ENCODE measurements around the gene ULBP1.
"Not testable (repeated sequence)": the region's sequence is repeated elsewhere in the genome, so short reads cannot be mapped to it uniquely, and the experiment has no call there.

Gene ULBP1

GRCh38 chr6:150006961-150007464 is 43.3 kb downstream of the ULBP1 start:
- DNase-seq = no peak

- DNase-seq = no peak
These were observed 44.8 kb downstream of the ULBP1 start for GRCh38 chr6:150008588-150008987.

- not testable (repeated sequence) for DNase-seq
These were observed 49.4 kb downstream of the ULBP1 start for GRCh38 chr6:150012846-150013784.

GRCh38 chr6:150013785-150014622 is 50.3 kb downstream of the ULBP1 start:
- not testable (repeated sequence) for DNase-seq

DNA sequence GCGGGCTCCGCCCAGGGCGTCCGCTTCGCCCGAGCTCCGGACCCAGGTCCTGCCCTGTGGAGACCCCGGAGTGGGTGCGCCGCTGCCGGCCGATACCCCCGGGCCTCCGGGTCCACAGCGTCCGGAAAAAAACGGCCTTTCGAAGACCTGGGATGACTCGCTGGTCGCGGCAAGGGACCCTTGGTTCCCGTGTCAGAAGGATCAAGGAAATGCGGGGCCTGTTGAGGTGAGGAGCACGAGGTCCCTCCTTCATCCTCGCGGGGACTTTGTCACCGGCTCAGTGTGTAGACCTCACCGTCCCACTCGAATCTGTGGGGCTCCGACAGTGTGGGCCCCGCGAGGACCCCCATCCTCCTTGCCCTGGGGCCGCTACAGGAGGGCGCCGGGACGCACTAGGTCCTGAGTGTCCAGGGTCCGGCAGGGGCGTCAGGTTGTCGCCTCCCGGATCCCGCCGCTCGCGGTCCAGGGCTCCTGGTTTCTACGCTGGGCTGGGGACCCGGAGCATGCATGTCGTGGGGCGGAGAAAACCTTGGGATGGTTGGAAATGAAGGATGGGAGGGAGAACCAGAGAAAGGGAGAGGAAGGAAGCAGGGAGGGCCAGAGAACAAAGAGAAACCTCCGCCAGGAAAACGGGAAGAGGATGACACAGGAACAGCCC is 51.0 kb downstream of the ULBP1 start:
- not testable (repeated sequence) for DNase-seq

- DNase-seq = not testable (repeated sequence)
These were observed 51.7 kb downstream of the ULBP1 start for GRCh38 chr6:150015281-150016001.

DNA sequence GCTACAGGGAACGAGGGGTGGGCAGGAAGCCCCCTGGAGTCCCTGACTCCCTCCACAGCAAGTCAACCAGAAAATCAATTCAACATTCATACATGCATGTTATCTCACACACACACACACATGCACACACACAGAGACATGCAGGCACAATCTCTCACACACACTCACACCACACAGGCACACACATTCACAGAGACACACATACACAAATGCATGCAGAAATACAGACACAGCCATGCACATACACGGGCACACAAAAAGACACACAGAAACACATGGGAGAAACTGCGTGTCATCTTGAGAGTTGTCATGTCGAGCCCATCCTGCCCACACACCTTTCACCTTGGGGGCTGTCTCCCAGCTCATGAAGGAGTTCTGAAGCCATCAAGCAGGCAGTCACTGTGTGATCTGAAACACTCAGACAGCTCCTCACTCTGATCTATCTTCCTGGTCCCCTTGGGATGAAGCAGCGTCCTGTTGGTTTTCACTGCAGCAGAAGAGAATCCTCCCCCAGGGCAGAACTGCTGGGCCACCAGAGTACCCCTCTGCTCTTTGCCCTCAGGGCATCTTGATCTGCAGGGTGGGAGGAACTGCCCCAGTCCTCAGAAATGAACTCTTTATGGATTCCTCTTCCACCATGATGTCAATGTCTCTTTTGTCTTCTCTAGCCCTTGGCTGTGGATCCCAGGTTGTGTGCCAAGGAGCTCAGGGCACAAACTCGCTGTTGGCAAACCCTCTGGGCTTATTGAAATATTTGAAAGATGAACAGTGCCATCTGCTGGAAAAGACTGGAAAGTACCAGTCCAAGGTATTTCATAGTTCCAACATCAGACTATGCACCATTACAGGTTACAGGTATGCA is 52.8 kb downstream of the ULBP1 start:
- peak; percentile 34 for DNase-seq

DNA sequence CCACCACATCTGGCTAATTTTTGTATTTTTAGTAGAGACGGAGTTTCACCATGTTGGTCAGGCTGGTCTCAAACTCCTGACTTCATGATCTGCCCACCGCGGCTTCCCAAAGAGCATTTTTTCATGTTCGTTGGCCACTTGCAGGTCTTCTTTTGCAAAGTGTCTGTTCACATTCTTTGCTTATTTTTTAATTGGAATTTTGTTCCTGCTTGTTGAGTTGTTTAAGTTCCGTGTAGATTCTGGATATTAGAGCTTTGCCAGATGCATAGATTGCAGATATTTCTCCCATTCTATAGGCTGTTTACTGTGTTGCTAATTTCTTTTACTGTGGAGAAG is 53.4 kb downstream of the ULBP1 start:
- DNase-seq = not testable (repeated sequence)

GRCh38 chr6:150018846-150019580 is 55.3 kb downstream of the ULBP1 start:
- no peak for DNase-seq

- DNase-seq = not testable (repeated sequence)
These were observed 58.1 kb downstream of the ULBP1 start for GRCh38 chr6:150021870-150022269.
